Measurements from ENCODE around the gene FAM13A. TPM values are rescaled to one million over a fixed set of nuclear protein-coding genes. Genes with fewer than 3 reads are reported as not detected.

FAM13A gene
- total and polyA plus RNA-seq, 2 donors (not counting 1 experiment from before 2014, with no cell fraction given): 0.51 to 2.1 TPM

DNA sequence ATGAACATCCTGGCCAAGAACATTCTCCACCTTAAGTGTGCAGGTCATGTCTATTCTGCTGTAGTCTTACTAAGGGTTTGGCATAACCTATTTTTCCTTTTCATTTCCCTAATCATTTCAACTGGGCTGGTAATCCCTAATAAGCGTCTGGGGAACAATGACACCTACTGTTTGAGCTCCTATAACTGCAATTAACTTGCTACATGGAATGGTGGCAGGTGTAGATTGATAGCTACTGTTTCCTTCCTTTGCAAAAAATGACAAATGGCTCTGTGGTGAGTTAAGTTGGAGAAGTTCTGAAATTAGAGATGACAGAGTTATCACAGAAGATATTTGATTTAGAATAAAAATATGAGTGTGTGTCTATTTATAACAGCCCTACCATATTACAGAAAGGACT is 254.8 kb downstream of the FAM13A start:
- H3K27me3 Mint-ChIP-seq: peaks cover 5% of the 10 kb centered on the region
- no peak for TF ChIP-seq EZH2 (IDR thresholded peaks at IDR 0.05; ENCODE audit: borderline replicate concordance, insufficient read depth, low read depth, low read length, poor library complexity, severe bottlenecking)
- no peak for TF ChIP-seq CTCF (IDR thresholded peaks at IDR 0.05)
- Histone ChIP-seq H3K9ac (ENCODE audit: low read length) (no peak overlapping the region), H3K9me3 (ENCODE audit: control extremely low read depth in 1 of 3, control insufficient read depth in 2 of 3, insufficient read depth in 1 of 3, low read length in 2 of 3) (no peaks in the 10 kb centered on the region), H3K4me2 (replicated peaks; ENCODE audit: low read depth, low read length, poor library complexity, severe bottlenecking) (no peak overlapping the region), H3K36me3 (replicated peaks in 1 of 2; ENCODE audit: control extremely low read depth in 1 of 2, control insufficient read depth in 1 of 2, extremely low read depth in 1 of 2, insufficient read depth in 2 of 2, low read length in 1 of 2) (no peaks in the 10 kb centered on the region), H3K27ac (ENCODE audit: low read length in 2 of 2) (no peak overlapping the region), H4K20me1 (ENCODE audit: control insufficient read depth, insufficient read depth, low read length, poor library complexity, severe bottlenecking) (no peaks in the 10 kb centered on the region), H3K27me3 (replicated peaks in 1 of 4; ENCODE audit: control extremely low read depth in 1 of 4, control insufficient read depth in 3 of 4, insufficient read depth in 4 of 4, low read length in 3 of 4) (no peaks in the 10 kb centered on the region), H3K4me3 (ENCODE audit: control extremely low read depth in 1 of 5, extremely low read depth in 1 of 5, insufficient read depth in 1 of 5, low read depth in 2 of 5, low read length in 4 of 5) (no peak overlapping the region), H2AFZ (ENCODE audit: insufficient read depth, low read depth, low read length, poor library complexity, severe bottlenecking) (no peak overlapping the region), H3K79me2 (ENCODE audit: control insufficient read depth, insufficient read depth, low read length) (no peaks in the 10 kb centered on the region), H3K4me1 (ENCODE audit: control insufficient read depth in 2 of 2, insufficient read depth in 2 of 2, low read length in 2 of 2) (no peaks in the 10 kb centered on the region)
- no peaks in the 10 kb centered on the region for H3K4me1 Mint-ChIP-seq
- no peak overlapping the region for H3K27ac Mint-ChIP-seq
- POLR2A ChIA-PET: no interaction called here
- H3K4me3 Mint-ChIP-seq: no peak overlapping the region
- WGBS (ENCODE audit: insufficient coverage): no CpG with 5 or more reads among the region's 1 CpG
- CTCF ChIA-PET: interaction anchor here (1.1 kb wide), 1 partner anchor 263 kb away, joined by 3 read pairs; no protein-coding TSS in a partner anchor
- intact Hi-C loops (cut with micrococcal nuclease): no loop called here
- H3K9me3 Mint-ChIP-seq (ENCODE audit: insufficient read depth): no peaks in the 10 kb centered on the region
- ATAC-seq (ENCODE audit: low read depth) (no peak), DNase-seq (no peak)

- WGBS (ENCODE audit: insufficient coverage): no CpG with 5 or more reads among the region's 1 CpG
- DNase-seq (no peak), ATAC-seq (ENCODE audit: low read depth) (no peak)
- ChIA-PET POLR2A (no interaction called here), CTCF (no interaction called here)
- TF ChIP-seq CTCF (IDR thresholded peaks at IDR 0.05): no peak
- TF ChIP-seq EZH2 (IDR thresholded peaks at IDR 0.05; ENCODE audit: borderline replicate concordance, insufficient read depth, low read depth, low read length, poor library complexity, severe bottlenecking): no peak
- H3K4me3 Mint-ChIP-seq: no peak overlapping the region
- H3K27ac Mint-ChIP-seq: no peak overlapping the region
- H3K27me3 Mint-ChIP-seq: peaks cover 5% of the 10 kb centered on the region
- Histone ChIP-seq H3K4me2 (replicated peaks; ENCODE audit: low read depth, low read length, poor library complexity, severe bottlenecking) (no peak overlapping the region), H3K27ac (ENCODE audit: low read length in 2 of 2) (no peak overlapping the region), H3K36me3 (replicated peaks in 1 of 2; ENCODE audit: control extremely low read depth in 1 of 2, control insufficient read depth in 1 of 2, extremely low read depth in 1 of 2, insufficient read depth in 2 of 2, low read length in 1 of 2) (no peaks in the 10 kb centered on the region), H4K20me1 (ENCODE audit: control insufficient read depth, insufficient read depth, low read length, poor library complexity, severe bottlenecking) (no peaks in the 10 kb centered on the region), H3K4me3 (ENCODE audit: control extremely low read depth in 1 of 5, extremely low read depth in 1 of 5, insufficient read depth in 1 of 5, low read depth in 2 of 5, low read length in 4 of 5) (no peak overlapping the region), H2AFZ (ENCODE audit: insufficient read depth, low read depth, low read length, poor library complexity, severe bottlenecking) (no peak overlapping the region), H3K9me3 (ENCODE audit: control extremely low read depth in 1 of 3, control insufficient read depth in 2 of 3, insufficient read depth in 1 of 3, low read length in 2 of 3) (no peaks in the 10 kb centered on the region), H3K4me1 (ENCODE audit: control insufficient read depth in 2 of 2, insufficient read depth in 2 of 2, low read length in 2 of 2) (no peaks in the 10 kb centered on the region), H3K27me3 (replicated peaks in 1 of 4; ENCODE audit: control extremely low read depth in 1 of 4, control insufficient read depth in 3 of 4, insufficient read depth in 4 of 4, low read length in 3 of 4) (no peaks in the 10 kb centered on the region), H3K79me2 (ENCODE audit: control insufficient read depth, insufficient read depth, low read length) (no peaks in the 10 kb centered on the region), H3K9ac (ENCODE audit: low read length) (no peak overlapping the region)
- H3K9me3 Mint-ChIP-seq (ENCODE audit: insufficient read depth): no peaks in the 10 kb centered on the region
- intact Hi-C loops (cut with micrococcal nuclease): no loop called here
- H3K4me1 Mint-ChIP-seq: no peaks in the 10 kb centered on the region
Observed at GRCh38 chr4:88799900-88800299, 257.1 kb downstream of the FAM13A start.
